Activated CD4-positive, alpha-beta T cell treated with anti-CD3 and anti-CD28 coated beads for 24 hours (primary cell): ENCODE data around the gene SRC.
"Not testable (repeated sequence)": the region's sequence is repeated elsewhere in the genome, so short reads cannot be mapped to it uniquely, and the experiment has no call there.

ENCODE experiments used
- DNase-seq, 2 donors: peaks; one replicate each; pipeline ENCODE4 v3.0.0-alpha.2; 2020; ENCODE audit warnings: low read depth in 2 of 2

The SRC gene

GRCh38 chr20:37336369-37337207 is 9.4 kb upstream of the SRC start:
- peak; percentile 4 to 37 for DNase-seq

GRCh38 chr20:37337208-37337991 is 8.5 kb upstream of the SRC start:
- DNase-seq = no peak

- DNase-seq = not testable (repeated sequence)
Measured at GRCh38 chr20:37338380-37338779, 7.6 kb upstream of the SRC start.

GRCh38 chr20:37339208-37339607 is 6.7 kb upstream of the SRC start:
- DNase-seq = no peak

GRCh38 chr20:37339764-37340109 is 6.2 kb upstream of the SRC start:
- not testable (repeated sequence) for DNase-seq

- no peak for DNase-seq
Measured at GRCh38 chr20:37340998-37341397, 4.9 kb upstream of the SRC start.

- no peak for DNase-seq
Measured at GRCh38 chr20:37341632-37342031, 4.3 kb upstream of the SRC start.

GRCh38 chr20:37342231-37343177 is 3.4 kb upstream of the SRC start:
- no peak for DNase-seq

GRCh38 chr20:37343212-37343993 is 2.5 kb upstream of the SRC start:
- DNase-seq = no peak

GRCh38 chr20:37343994-37344355 is 2.0 kb upstream of the SRC start:
- no peak for DNase-seq

GRCh38 chr20:37344506-37345338 is 1.2 kb upstream of the SRC start:
- no peak for DNase-seq

GRCh38 chr20:37346236-37346534 is 245 bp downstream of the SRC start:
- DNase-seq = no peak

- DNase-seq = no peak
Measured at GRCh38 chr20:37346535-37347346, 801 bp downstream of the SRC start.

- no peak for DNase-seq
Measured at GRCh38 chr20:37347347-37347823, 1.4 kb downstream of the SRC start.

GRCh38 chr20:37347891-37348791 is 2.2 kb downstream of the SRC start:
- no peak for DNase-seq

GRCh38 chr20:37348792-37349516 is 3.0 kb downstream of the SRC start:
- DNase-seq = no peak

- no peak for DNase-seq
Measured at GRCh38 chr20:37349517-37350491, 3.9 kb downstream of the SRC start.
